H1 (cell line): ENCODE results near the gene HS6ST3. TPM values are rescaled to one million over a fixed set of nuclear protein-coding genes. Genes with fewer than 3 reads are reported as not detected.

Experiments used
- FOSL1 ChIP-seq: IDR thresholded peaks from 2 replicates; pipeline ENCODE4 v1.6.1; 2011; ENCODE audit warnings: mild to moderate bottlenecking, low read depth, low read length, moderate library complexity; ENCODE audit not compliant: insufficient read depth
- NANOG ChIP-seq: IDR thresholded peaks from 2 replicates; pipeline ENCODE4 v1.6.1; 2011; ENCODE audit warnings: low read length, low read depth, mild to moderate bottlenecking, inconsistent platforms; ENCODE audit not compliant: insufficient read depth, poor library complexity, severe bottlenecking
- polyA plus RNA-seq, 7 experiments: library from polyadenylated mRNA; depleted of rRNA in 3 of 7; stranded (reverse) in 5 of 7; unstranded in 2 of 7; fragments of >200 nt in 5 of 7; fragments of 200-250 nt in 2 of 7; gene quantifications; 1 replicate in 5 of 7; 2 replicates in 1 of 7; 4 replicates in 1 of 7; pipeline versions ENCODE4 v1.2.1 to v1.2.3, GENCODE V29; 2011 to 2013; ENCODE audit warnings: missing spikeins in 2 of 7, mixed read lengths in 2 of 7
- total RNA-seq: library from RNA; stranded (reverse); fragmentation: NEBNext Ultra II Directional; extraction: Animal tissue kit (Norgen Biotek cat#: 25700); gene quantifications from 2 replicates; pipeline ENCODE4 v1.2.1, GENCODE V29; 2021
- TF ChIP-seq, protein P1 (sequence below): fragments of 300-600 bp; sonication (generic); IDR thresholded peaks from 2 replicates; pipeline ENCODE4 v1.7.1; 2012; ENCODE audit warnings: low read length, moderate library complexity, mild to moderate bottlenecking, inconsistent platforms; ENCODE audit not compliant: insufficient replicate concordance

The HS6ST3 gene
- total and polyA plus RNA-seq, 2 of the 8 experiments (the other 6 are each of a cell fraction or from before 2014, with no cell fraction given), result 0.45 to 1.2 TPM

DNA sequence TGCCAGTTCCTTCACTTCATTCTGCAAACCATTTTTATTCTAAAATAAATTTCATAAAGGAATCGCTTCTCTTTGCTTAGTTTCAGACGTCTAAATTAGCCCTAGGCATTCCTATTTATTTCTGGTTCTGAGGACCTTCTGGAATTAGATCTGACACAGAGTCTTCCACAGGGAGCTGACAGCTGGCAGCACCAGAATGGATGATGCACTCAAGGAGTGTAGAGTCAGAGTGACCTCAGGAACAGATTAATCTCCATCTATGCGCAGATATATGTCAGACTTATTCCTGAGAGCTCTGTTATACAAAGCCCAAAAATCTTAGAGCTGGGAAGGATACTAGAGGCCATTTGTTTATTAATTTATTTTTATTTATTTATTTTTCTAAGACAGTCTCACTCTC lies 450.8 kb downstream of the HS6ST3 start (continued):
- TF ChIP-seq, protein P1, sequence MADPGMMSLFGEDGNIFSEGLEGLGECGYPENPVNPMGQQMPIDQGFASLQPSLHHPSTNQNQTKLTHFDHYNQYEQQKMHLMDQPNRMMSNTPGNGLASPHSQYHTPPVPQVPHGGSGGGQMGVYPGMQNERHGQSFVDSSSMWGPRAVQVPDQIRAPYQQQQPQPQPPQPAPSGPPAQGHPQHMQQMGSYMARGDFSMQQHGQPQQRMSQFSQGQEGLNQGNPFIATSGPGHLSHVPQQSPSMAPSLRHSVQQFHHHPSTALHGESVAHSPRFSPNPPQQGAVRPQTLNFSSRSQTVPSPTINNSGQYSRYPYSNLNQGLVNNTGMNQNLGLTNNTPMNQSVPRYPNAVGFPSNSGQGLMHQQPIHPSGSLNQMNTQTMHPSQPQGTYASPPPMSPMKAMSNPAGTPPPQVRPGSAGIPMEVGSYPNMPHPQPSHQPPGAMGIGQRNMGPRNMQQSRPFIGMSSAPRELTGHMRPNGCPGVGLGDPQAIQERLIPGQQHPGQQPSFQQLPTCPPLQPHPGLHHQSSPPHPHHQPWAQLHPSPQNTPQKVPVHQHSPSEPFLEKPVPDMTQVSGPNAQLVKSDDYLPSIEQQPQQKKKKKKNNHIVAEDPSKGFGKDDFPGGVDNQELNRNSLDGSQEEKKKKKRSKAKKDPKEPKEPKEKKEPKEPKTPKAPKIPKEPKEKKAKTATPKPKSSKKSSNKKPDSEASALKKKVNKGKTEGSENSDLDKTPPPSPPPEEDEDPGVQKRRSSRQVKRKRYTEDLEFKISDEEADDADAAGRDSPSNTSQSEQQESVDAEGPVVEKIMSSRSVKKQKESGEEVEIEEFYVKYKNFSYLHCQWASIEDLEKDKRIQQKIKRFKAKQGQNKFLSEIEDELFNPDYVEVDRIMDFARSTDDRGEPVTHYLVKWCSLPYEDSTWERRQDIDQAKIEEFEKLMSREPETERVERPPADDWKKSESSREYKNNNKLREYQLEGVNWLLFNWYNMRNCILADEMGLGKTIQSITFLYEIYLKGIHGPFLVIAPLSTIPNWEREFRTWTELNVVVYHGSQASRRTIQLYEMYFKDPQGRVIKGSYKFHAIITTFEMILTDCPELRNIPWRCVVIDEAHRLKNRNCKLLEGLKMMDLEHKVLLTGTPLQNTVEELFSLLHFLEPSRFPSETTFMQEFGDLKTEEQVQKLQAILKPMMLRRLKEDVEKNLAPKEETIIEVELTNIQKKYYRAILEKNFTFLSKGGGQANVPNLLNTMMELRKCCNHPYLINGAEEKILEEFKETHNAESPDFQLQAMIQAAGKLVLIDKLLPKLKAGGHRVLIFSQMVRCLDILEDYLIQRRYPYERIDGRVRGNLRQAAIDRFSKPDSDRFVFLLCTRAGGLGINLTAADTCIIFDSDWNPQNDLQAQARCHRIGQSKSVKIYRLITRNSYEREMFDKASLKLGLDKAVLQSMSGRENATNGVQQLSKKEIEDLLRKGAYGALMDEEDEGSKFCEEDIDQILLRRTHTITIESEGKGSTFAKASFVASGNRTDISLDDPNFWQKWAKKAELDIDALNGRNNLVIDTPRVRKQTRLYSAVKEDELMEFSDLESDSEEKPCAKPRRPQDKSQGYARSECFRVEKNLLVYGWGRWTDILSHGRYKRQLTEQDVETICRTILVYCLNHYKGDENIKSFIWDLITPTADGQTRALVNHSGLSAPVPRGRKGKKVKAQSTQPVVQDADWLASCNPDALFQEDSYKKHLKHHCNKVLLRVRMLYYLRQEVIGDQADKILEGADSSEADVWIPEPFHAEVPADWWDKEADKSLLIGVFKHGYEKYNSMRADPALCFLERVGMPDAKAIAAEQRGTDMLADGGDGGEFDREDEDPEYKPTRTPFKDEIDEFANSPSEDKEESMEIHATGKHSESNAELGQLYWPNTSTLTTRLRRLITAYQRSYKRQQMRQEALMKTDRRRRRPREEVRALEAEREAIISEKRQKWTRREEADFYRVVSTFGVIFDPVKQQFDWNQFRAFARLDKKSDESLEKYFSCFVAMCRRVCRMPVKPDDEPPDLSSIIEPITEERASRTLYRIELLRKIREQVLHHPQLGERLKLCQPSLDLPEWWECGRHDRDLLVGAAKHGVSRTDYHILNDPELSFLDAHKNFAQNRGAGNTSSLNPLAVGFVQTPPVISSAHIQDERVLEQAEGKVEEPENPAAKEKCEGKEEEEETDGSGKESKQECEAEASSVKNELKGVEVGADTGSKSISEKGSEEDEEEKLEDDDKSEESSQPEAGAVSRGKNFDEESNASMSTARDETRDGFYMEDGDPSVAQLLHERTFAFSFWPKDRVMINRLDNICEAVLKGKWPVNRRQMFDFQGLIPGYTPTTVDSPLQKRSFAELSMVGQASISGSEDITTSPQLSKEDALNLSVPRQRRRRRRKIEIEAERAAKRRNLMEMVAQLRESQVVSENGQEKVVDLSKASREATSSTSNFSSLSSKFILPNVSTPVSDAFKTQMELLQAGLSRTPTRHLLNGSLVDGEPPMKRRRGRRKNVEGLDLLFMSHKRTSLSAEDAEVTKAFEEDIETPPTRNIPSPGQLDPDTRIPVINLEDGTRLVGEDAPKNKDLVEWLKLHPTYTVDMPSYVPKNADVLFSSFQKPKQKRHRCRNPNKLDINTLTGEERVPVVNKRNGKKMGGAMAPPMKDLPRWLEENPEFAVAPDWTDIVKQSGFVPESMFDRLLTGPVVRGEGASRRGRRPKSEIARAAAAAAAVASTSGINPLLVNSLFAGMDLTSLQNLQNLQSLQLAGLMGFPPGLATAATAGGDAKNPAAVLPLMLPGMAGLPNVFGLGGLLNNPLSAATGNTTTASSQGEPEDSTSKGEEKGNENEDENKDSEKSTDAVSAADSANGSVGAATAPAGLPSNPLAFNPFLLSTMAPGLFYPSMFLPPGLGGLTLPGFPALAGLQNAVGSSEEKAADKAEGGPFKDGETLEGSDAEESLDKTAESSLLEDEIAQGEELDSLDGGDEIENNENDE, result no peak
- no peak for TF ChIP-seq FOSL1
- no peak for TF ChIP-seq NANOG
- TF ChIP-seq, all 59 proteins: peak for 0
